22Rv1 (cell line): ENCODE results near the gene PPP1R3E.

Experiments
- H3K27ac ChIP-seq: fragments of 450-650 bp; 2 replicates; pipeline ENCODE4 v1.5.1; 2017
- ZFX ChIP-seq: fragments of 450-650 bp; IDR thresholded peaks from 2 replicates; pipeline ENCODE4 v1.6.1; 2017; ENCODE audit warnings: antibody characterized with exemption, borderline replicate concordance
- TF ChIP-seq, protein P1 (sequence below): fragments of 450-650 bp; IDR thresholded peaks from 2 replicates; pipeline ENCODE4 v1.5.1; 2017; ENCODE audit warnings: mild to moderate bottlenecking

Gene PPP1R3E

DNA sequence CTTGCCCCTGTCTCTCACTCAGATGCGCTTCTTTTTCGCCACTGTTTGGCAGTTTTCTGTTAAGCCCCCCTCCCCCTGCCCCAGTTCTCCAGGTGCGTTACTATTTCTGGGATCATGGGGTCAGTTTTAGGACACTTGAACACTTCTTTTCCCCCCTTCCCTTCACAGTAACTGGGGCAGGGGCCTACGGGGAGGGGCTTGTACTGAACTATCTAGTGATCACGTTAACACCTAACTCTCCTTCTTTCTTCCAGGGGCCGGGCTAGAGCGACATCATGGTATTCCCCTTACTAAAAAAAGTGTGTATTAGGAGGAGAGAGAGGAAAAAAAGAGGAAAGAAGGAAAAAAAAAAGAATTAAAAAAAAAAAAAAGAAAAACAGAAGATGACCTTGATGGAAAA lies 22.3 kb upstream of the PPP1R3E start:
- TF ChIP-seq, protein P1, sequence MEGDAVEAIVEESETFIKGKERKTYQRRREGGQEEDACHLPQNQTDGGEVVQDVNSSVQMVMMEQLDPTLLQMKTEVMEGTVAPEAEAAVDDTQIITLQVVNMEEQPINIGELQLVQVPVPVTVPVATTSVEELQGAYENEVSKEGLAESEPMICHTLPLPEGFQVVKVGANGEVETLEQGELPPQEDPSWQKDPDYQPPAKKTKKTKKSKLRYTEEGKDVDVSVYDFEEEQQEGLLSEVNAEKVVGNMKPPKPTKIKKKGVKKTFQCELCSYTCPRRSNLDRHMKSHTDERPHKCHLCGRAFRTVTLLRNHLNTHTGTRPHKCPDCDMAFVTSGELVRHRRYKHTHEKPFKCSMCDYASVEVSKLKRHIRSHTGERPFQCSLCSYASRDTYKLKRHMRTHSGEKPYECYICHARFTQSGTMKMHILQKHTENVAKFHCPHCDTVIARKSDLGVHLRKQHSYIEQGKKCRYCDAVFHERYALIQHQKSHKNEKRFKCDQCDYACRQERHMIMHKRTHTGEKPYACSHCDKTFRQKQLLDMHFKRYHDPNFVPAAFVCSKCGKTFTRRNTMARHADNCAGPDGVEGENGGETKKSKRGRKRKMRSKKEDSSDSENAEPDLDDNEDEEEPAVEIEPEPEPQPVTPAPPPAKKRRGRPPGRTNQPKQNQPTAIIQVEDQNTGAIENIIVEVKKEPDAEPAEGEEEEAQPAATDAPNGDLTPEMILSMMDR: no peak
- TF ChIP-seq ZFX: no peak
- H3K27ac ChIP-seq: 0 out of 2 replicates have a peak overlapping the region, but pooled peaks have one; percentile 96

DNA sequence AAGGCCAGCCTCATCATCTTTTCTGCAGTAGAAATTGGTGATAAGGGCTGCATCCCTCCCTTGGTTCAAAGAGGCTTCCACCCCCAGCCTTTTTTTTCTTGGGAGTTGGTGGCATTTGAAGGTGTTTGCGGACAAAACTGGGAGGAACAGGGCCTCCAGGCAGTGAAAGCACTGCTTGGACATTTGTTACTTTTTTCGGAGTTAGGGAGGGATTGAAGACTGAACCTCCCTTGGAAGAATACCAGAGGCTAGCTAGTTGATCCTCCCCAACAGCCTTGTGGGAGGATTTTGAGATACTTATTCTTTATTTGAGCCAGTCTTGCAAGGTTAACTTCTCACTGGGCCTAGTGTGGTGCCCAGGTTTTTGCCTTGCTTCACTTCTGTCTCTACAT lies 21.8 kb upstream of the PPP1R3E start:
- peak overlapping the region; percentile 96; the same call in 1 of the 2 replicates for H3K27ac ChIP-seq
- TF ChIP-seq, protein P1: no peak
- no peak for TF ChIP-seq ZFX

DNA sequence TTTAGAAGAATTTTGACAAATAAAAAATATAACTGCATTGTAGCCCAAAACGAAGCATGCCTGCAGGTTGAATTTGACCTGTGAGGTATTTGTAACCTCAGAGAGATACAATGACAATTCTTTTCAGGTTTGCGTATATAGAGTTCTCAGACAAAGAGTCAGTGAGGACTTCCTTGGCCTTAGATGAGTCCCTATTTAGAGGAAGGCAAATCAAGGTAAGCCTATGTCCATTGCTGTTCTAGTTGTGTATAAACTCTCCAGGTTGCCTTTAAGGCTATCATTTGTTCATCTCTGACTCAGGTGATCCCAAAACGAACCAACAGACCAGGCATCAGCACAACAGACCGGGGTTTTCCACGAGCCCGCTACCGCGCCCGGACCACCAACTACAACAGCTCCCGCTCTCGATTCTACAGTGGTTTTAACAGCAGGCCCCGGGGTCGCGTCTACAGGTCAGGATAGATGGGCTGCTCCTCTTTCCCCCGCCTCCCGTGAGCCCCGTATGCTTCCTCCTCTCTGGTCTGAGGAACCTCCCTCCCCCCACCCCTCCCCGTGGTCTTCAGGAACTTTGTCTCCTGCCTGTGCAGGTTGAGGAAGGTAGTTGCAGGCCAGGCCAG lies 21.3 kb upstream of the PPP1R3E start:
- TF ChIP-seq ZFX: no peak
- TF ChIP-seq, protein P1: no peak

DNA sequence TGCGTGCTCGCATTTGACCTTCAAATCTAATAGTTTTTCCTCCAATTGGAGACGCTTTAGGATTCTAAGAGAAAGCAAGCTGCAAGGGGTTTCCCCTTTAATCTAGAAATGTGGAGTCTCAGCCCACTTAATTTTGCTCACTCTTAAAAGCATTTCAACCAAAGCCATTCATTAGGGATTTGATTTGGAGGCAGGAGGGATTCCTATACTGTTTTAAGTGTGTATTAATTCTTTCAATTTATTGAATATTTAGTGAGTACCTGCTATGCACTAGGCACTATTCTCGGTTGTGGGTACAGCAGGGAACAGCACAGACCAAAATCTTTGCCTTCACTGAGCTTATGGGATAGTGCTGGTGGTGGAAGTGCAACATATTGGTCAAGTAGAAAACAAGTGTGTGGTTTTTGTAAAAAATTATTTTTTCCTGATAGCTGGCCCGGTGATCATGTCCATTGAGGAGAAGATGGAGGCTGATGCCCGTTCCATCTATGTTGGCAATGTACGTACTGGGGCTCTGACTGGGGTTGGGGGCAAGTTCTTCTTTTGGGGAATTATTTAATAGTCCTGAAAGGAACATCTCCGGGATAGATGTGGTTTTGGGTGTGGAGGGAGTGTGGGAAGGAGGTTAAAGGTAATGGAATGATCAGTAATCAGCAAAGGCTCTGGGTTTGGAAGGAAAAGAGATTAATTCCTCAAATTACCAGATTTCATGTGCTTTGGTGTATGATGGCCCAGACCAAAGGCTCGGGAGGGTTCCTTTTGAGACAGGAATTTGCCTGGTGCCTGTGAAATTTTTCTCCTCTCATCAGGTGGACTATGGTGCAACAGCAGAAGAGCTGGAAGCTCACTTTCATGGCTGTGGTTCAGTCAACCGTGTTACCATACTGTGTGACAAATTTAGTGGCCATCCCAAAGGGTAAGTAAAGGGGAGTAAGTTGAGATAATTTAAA lies 20.2 kb upstream of the PPP1R3E start:
- TF ChIP-seq, protein P1: no peak
- no peak for TF ChIP-seq ZFX
- H3K27ac ChIP-seq: peak overlapping the region; percentile 96

More for the DNA sequence above, 21.3 kb upstream of the PPP1R3E start:
- H3K27ac ChIP-seq: peak overlapping the region; percentile 96; the same call in 1 of the 2 replicates

DNA sequence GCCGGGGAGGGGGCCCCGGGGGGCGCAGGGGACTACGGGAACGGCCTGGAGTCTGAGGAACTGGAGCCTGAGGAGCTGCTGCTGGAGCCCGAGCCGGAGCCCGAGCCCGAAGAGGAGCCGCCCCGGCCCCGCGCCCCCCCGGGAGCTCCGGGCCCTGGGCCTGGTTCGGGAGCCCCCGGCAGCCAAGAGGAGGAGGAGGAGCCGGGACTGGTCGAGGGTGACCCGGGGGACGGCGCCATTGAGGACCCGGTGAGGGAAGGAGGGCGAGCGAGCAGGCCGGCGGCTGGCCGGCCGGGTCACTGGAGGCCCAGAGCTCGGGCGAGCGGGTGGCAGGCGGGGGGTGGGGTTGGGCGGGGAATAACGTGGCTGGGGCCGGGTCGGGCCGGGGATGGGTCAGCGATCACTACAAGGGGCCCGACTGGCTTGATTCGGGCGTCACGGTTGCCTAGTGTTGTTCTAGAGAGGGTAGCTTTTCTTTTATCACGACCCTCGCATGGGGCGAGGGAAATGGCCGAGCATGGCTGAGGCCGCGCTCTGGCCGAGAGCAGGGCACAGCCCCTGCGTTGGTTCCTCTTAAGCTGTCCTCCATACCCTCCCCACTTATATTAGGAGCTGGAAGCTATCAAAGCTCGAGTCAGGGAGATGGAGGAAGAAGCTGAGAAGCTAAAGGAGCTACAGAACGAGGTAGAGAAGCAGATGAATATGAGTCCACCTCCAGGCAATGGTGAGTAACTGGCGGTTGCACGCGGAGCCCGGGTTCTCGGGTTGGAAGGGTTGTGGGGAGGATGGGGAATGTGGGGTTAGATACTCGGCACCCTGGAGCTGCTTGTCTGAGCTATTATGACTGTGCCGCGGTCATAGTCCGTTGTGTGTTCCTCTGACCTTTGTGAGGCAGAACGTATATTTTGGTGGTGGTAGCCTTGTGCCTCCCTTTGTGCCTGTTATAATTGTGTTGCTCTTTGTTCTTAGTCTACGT lies 19.2 kb upstream of the PPP1R3E start:
- peak overlapping the region; percentile 96 for H3K27ac ChIP-seq
- no peak for TF ChIP-seq ZFX
- TF ChIP-seq, protein P1: peak; percentile 5; the same call in 1 of the 2 replicates

DNA sequence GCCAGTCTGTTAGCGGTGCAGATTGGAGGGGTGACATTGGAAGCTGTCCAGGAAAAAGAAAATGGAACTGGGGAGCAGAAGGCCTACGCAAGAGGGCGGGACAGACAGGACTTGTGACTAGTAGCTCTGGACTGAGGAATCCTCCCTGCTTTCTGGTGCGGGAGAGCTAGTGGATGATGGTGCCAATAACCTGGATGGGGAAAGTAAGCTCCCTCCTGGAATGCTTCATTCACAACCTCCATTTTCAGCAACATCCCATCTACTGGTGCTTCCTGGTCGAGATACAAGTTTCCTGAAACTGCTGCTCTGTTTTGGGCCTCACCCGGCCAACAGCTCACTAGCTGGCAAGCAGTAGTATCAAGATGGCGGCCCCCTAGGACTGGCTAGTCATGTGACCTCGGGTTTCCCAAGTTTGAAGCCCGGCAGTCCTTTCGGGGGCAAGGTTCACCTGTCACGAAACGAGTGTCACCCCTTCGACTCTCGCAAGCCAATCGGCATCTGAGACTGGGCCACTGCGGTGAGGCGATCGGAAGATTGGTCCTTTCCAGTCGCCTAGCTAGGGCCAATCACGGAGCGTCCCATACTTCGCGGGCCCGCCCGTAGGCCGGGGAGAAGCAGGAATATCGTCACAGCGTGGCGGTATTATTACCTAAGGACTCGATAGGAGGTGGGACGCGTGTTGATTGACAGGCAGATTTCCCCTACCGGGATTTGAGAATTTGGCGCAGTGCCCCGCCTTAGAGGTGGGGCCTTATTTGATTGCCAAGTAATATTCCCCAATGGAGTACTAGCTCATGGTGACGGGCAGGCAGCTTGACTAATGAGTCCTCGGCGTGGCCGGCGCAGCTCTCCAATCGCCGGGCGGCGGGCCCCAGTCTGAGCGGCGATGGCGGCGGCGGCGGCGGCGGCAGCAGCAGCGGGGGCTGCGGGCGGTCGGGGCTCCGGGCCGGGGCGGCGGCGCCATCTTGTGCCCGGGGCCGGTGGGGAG lies 18.2 kb upstream of the PPP1R3E start, which contains the start of gene PABPN1:
TSS of gene PABPN1 (plus strand) at position 874 of the 988 bp plus-strand sequence. CDS start at position 887, 13 bp downstream.
- H3K27ac ChIP-seq: peak within 1 kb of the TSS; percentile 96
- TF ChIP-seq ZFX: no peak
- TF ChIP-seq, protein P1: no peak; the same call in 1 of the 2 replicates
